H1 (cell line): ENCODE data around the gene DCAF4. TPM values are rescaled to one million over a fixed set of nuclear protein-coding genes. Genes with fewer than 3 reads are reported as not detected.

Source experiments
- HDAC2 ChIP-seq, 2 experiments: fragments of 300-600 bp in 1 of 2; sonication (generic) in 1 of 2; IDR thresholded peaks; 2 replicates each; pipeline ENCODE4 v1.6.1; 2011 to 2012; ENCODE audit warnings: low read depth in 2 of 2, low read length in 2 of 2, mild to moderate bottlenecking in 2 of 2, moderate library complexity in 2 of 2, borderline replicate concordance in 1 of 2, inconsistent platforms in 1 of 2
- HDAC6 ChIP-seq: IDR thresholded peaks from one replicate; pipeline ENCODE4 v1.7.1; 2012; ENCODE audit warnings: low read depth, mild to moderate bottlenecking, inconsistent platforms, low read length, moderate library complexity
- SIRT6 ChIP-seq: IDR thresholded peaks from one replicate; pipeline ENCODE4 v1.7.1; 2012; ENCODE audit warnings: low read length, inconsistent platforms
- TBP ChIP-seq: IDR thresholded peaks from 2 replicates; pipeline ENCODE4 v1.6.1; 2011; ENCODE audit warnings: low read depth, low read length, improper control_type of control experiment
- polyA plus RNA-seq, 7 experiments: library from polyadenylated mRNA; depleted of rRNA in 3 of 7; stranded (reverse) in 5 of 7; unstranded in 2 of 7; fragments of >200 nt in 5 of 7; fragments of 200-250 nt in 2 of 7; gene quantifications; 1 replicate in 5 of 7; 2 replicates in 1 of 7; 4 replicates in 1 of 7; pipeline versions ENCODE4 v1.2.1 to v1.2.3, GENCODE V29; 2011 to 2013; ENCODE audit warnings: missing spikeins in 2 of 7, mixed read lengths in 2 of 7
- total RNA-seq: library from RNA; stranded (reverse); fragmentation: NEBNext Ultra II Directional; extraction: Animal tissue kit (Norgen Biotek cat#: 25700); gene quantifications from 2 replicates; pipeline ENCODE4 v1.2.1, GENCODE V29; 2021
- TF ChIP-seq, protein P1 (sequence below), 3 experiments: IDR thresholded peaks; 1 replicate in 2 of 3; 2 replicates in 1 of 3; pipeline versions ENCODE4 v1.5.1 to v1.6.1; 2011; ENCODE audit warnings: low read length in 3 of 3, mild to moderate bottlenecking in 3 of 3, inconsistent platforms in 2 of 3, low read depth in 1 of 3, moderate library complexity in 1 of 3; ENCODE audit not compliant: insufficient read depth in 1 of 3; ENCODE audit errors: control extremely low read depth in 1 of 3

Gene DCAF4
- total and polyA plus RNA-seq, 2 of the 8 experiments (the other 6 are each of a cell fraction or from before 2014, with no cell fraction given): 17.0 to 21.1 TPM

DNA sequence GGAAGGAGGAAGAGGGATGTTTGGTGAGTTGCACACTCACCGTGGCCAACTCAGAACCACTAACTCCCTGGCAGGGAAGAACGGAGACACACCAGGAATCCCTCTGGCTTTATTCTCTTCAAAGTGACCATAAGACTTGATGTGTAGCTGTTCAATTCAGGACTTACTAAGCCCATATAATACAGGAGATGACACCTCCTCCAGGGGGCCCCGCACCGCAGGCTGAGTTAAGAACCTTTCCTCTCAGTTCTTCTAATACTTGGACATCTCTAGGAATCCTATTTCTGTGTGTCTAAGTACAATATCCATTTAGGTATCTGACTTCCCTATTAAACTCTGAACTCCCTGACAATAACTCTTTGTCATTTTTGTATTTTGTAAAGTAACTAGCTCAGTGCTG, 49.5 kb downstream of the DCAF4 start (continued):
- TF ChIP-seq, protein P1, sequence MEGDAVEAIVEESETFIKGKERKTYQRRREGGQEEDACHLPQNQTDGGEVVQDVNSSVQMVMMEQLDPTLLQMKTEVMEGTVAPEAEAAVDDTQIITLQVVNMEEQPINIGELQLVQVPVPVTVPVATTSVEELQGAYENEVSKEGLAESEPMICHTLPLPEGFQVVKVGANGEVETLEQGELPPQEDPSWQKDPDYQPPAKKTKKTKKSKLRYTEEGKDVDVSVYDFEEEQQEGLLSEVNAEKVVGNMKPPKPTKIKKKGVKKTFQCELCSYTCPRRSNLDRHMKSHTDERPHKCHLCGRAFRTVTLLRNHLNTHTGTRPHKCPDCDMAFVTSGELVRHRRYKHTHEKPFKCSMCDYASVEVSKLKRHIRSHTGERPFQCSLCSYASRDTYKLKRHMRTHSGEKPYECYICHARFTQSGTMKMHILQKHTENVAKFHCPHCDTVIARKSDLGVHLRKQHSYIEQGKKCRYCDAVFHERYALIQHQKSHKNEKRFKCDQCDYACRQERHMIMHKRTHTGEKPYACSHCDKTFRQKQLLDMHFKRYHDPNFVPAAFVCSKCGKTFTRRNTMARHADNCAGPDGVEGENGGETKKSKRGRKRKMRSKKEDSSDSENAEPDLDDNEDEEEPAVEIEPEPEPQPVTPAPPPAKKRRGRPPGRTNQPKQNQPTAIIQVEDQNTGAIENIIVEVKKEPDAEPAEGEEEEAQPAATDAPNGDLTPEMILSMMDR (IDR thresholded peaks at IDR 0.05; ENCODE audit: control extremely low read depth in 1 of 3, insufficient read depth in 1 of 3, low read depth in 1 of 3, low read length in 3 of 3): peak; percentile 13 to 27 (median 14); a peak in 3 of 4 replicates
- TF ChIP-seq HDAC6: no peak
- no peak for TF ChIP-seq SIRT6
- no peak for TF ChIP-seq TBP
- TF ChIP-seq HDAC2 (IDR thresholded peaks at IDR 0.05; ENCODE audit: borderline replicate concordance in 1 of 2, low read depth in 2 of 2, low read length in 2 of 2): no peak
- TF ChIP-seq, all 59 proteins: peak for 2
